ENCODE data around the gene GARNL3.

DNA sequence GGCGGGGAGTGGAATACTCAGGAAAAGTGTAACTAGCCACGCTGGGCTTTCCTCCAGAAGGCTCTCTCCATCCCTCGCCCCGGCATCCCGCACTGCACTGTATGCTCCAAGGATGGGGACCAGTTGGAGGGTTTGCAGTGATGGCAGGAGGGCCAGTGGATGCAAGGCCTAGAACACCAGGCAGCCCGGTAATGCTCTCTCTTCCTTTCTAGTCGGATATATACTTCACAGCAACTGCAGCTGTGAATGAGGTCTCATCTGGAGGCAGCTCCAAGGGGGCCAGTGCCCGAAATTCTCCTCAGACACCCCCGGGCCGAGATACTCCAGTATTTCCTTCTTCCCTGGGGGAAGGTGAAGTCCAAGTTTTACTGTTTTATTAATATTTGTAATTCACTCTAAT lies 122.4 kb downstream of the GARNL3 start:
- TF ChIP-seq, protein P1, sequence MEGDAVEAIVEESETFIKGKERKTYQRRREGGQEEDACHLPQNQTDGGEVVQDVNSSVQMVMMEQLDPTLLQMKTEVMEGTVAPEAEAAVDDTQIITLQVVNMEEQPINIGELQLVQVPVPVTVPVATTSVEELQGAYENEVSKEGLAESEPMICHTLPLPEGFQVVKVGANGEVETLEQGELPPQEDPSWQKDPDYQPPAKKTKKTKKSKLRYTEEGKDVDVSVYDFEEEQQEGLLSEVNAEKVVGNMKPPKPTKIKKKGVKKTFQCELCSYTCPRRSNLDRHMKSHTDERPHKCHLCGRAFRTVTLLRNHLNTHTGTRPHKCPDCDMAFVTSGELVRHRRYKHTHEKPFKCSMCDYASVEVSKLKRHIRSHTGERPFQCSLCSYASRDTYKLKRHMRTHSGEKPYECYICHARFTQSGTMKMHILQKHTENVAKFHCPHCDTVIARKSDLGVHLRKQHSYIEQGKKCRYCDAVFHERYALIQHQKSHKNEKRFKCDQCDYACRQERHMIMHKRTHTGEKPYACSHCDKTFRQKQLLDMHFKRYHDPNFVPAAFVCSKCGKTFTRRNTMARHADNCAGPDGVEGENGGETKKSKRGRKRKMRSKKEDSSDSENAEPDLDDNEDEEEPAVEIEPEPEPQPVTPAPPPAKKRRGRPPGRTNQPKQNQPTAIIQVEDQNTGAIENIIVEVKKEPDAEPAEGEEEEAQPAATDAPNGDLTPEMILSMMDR (IDR thresholded peaks at IDR 0.05), result no peak
- TF ChIP-seq POLR2AphosphoS5 (IDR thresholded peaks at IDR 0.05), result no peak
